Measurements from ENCODE around the gene EYS. TPM values are rescaled to one million over a fixed set of nuclear protein-coding genes. Genes with fewer than 3 reads are reported as not detected.

EYS gene
- total and polyA plus RNA-seq, 2 of the 8 experiments (the other 6 are each of a cell fraction or from before 2014, with no cell fraction given), result 0.05 to 0.13 TPM

DNA sequence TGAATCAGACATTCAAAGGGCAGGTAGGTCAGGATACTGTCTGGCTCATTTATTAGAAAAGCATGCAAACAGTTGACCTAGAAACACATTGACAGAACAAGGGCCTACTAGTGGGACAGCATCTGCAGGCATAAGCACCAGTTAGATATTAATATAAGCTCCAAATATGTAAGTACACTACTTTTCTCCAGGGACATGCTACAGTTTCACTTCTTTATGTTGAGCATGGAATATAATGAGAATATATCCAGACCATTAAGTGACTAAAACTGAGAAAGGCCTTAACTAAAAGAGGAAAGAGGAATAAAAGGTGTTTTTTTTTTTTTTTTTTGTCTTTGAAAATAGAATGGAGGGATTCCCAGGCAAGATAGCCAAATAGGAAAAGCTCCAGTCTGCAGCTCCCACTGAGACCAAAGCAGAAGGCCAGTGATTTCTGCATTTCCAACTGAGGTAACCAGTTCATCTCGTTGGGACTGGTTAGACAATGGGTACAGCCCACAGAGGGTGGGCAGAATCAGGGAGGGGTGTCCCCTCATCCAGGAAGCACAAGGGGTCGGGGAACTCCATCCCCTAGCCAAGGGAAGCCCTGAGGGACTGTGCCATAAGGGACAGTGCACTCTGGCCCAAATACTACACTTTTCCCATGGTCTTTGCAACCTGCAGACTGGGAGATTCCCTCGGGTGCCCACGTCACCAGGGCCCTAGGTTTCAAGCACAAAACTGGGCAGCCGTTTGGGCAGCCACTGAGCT is 1819.8 kb downstream of the EYS start (continued):
- TF ChIP-seq, protein P1, sequence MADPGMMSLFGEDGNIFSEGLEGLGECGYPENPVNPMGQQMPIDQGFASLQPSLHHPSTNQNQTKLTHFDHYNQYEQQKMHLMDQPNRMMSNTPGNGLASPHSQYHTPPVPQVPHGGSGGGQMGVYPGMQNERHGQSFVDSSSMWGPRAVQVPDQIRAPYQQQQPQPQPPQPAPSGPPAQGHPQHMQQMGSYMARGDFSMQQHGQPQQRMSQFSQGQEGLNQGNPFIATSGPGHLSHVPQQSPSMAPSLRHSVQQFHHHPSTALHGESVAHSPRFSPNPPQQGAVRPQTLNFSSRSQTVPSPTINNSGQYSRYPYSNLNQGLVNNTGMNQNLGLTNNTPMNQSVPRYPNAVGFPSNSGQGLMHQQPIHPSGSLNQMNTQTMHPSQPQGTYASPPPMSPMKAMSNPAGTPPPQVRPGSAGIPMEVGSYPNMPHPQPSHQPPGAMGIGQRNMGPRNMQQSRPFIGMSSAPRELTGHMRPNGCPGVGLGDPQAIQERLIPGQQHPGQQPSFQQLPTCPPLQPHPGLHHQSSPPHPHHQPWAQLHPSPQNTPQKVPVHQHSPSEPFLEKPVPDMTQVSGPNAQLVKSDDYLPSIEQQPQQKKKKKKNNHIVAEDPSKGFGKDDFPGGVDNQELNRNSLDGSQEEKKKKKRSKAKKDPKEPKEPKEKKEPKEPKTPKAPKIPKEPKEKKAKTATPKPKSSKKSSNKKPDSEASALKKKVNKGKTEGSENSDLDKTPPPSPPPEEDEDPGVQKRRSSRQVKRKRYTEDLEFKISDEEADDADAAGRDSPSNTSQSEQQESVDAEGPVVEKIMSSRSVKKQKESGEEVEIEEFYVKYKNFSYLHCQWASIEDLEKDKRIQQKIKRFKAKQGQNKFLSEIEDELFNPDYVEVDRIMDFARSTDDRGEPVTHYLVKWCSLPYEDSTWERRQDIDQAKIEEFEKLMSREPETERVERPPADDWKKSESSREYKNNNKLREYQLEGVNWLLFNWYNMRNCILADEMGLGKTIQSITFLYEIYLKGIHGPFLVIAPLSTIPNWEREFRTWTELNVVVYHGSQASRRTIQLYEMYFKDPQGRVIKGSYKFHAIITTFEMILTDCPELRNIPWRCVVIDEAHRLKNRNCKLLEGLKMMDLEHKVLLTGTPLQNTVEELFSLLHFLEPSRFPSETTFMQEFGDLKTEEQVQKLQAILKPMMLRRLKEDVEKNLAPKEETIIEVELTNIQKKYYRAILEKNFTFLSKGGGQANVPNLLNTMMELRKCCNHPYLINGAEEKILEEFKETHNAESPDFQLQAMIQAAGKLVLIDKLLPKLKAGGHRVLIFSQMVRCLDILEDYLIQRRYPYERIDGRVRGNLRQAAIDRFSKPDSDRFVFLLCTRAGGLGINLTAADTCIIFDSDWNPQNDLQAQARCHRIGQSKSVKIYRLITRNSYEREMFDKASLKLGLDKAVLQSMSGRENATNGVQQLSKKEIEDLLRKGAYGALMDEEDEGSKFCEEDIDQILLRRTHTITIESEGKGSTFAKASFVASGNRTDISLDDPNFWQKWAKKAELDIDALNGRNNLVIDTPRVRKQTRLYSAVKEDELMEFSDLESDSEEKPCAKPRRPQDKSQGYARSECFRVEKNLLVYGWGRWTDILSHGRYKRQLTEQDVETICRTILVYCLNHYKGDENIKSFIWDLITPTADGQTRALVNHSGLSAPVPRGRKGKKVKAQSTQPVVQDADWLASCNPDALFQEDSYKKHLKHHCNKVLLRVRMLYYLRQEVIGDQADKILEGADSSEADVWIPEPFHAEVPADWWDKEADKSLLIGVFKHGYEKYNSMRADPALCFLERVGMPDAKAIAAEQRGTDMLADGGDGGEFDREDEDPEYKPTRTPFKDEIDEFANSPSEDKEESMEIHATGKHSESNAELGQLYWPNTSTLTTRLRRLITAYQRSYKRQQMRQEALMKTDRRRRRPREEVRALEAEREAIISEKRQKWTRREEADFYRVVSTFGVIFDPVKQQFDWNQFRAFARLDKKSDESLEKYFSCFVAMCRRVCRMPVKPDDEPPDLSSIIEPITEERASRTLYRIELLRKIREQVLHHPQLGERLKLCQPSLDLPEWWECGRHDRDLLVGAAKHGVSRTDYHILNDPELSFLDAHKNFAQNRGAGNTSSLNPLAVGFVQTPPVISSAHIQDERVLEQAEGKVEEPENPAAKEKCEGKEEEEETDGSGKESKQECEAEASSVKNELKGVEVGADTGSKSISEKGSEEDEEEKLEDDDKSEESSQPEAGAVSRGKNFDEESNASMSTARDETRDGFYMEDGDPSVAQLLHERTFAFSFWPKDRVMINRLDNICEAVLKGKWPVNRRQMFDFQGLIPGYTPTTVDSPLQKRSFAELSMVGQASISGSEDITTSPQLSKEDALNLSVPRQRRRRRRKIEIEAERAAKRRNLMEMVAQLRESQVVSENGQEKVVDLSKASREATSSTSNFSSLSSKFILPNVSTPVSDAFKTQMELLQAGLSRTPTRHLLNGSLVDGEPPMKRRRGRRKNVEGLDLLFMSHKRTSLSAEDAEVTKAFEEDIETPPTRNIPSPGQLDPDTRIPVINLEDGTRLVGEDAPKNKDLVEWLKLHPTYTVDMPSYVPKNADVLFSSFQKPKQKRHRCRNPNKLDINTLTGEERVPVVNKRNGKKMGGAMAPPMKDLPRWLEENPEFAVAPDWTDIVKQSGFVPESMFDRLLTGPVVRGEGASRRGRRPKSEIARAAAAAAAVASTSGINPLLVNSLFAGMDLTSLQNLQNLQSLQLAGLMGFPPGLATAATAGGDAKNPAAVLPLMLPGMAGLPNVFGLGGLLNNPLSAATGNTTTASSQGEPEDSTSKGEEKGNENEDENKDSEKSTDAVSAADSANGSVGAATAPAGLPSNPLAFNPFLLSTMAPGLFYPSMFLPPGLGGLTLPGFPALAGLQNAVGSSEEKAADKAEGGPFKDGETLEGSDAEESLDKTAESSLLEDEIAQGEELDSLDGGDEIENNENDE (IDR thresholded peaks at IDR 0.05; ENCODE audit: insufficient replicate concordance, low read length), result no peak
- TF ChIP-seq, protein P2, sequence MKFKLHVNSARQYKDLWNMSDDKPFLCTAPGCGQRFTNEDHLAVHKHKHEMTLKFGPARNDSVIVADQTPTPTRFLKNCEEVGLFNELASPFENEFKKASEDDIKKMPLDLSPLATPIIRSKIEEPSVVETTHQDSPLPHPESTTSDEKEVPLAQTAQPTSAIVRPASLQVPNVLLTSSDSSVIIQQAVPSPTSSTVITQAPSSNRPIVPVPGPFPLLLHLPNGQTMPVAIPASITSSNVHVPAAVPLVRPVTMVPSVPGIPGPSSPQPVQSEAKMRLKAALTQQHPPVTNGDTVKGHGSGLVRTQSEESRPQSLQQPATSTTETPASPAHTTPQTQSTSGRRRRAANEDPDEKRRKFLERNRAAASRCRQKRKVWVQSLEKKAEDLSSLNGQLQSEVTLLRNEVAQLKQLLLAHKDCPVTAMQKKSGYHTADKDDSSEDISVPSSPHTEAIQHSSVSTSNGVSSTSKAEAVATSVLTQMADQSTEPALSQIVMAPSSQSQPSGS (IDR thresholded peaks at IDR 0.05; ENCODE audit: low read length), result no peak
- no peak for TF ChIP-seq BCL11A (IDR thresholded peaks at IDR 0.05; ENCODE audit: low read depth in 2 of 2, low read length in 2 of 2)
- TF ChIP-seq TBP (IDR thresholded peaks at IDR 0.05; ENCODE audit: low read depth, low read length), result no peak
- no peak for TF ChIP-seq SP2 (IDR thresholded peaks at IDR 0.05; ENCODE audit: low read length)
- no peak for TF ChIP-seq POLR2AphosphoS5 (IDR thresholded peaks at IDR 0.05; ENCODE audit: low read depth, low read length)
- TF ChIP-seq, protein P3, sequence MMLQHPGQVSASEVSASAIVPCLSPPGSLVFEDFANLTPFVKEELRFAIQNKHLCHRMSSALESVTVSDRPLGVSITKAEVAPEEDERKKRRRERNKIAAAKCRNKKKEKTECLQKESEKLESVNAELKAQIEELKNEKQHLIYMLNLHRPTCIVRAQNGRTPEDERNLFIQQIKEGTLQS (IDR thresholded peaks at IDR 0.05; ENCODE audit: insufficient read depth, low read depth, low read length), result no peak
- TF ChIP-seq SIX5 (IDR thresholded peaks at IDR 0.05; ENCODE audit: low read depth, low read length), result no peak
- no peak for TF ChIP-seq CREB1 (IDR thresholded peaks at IDR 0.05)

All from H1 (cell line).